Globus pallidus (tissue), 1 donor: ENCODE measurements around the gene PIGL.
"Not testable (repeated sequence)": the region's sequence is repeated elsewhere in the genome, so short reads cannot be mapped to it uniquely, and the experiment has no call there.

Experiments used
- DNase-seq: peaks from one replicate; pipeline ENCODE4 v3.0.0-alpha.2; 2015; ENCODE audit warnings: low spot score

PIGL gene

DNA sequence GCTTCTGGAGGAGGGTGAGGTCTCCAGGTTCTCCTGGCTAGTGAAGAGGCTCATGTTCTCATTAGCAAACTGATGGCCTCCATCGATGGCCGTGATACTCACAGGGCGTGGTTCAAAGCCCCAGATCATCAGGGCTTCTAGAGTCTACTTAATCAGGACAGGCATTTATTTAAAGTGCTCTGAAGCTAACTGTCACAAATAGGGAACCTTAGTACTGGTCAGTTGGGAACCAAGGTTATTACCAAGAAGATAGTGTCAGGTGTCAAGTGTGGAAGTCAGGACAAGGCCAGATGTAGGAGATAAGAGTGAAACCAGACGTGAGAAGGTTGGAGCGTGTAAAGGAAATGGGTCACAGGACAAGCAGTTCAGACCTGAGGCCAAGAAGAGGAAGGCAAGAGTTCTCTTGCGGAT is 56.9 kb downstream of the PIGL start:
- DNase-seq = no peak

DNA sequence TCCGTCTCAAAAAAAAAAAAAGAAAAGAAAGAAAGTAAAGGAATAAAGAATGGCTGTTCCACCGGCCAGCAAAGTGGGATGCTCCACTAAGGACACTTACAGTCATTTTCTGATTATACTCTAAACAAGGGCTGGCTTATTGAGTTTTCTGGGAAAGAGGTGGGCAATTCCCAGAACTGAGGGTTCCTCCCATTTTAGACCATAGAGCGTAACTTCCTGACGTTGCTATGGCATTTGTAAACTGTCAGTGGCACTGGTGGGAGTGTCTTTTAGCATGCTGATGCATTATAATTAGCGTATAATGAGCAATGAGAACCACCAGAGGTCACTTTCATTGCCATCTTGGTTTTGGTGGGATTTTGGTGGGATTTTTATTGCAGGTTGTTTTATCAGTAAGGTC is 58.0 kb downstream of the PIGL start:
- no peak for DNase-seq

DNA sequence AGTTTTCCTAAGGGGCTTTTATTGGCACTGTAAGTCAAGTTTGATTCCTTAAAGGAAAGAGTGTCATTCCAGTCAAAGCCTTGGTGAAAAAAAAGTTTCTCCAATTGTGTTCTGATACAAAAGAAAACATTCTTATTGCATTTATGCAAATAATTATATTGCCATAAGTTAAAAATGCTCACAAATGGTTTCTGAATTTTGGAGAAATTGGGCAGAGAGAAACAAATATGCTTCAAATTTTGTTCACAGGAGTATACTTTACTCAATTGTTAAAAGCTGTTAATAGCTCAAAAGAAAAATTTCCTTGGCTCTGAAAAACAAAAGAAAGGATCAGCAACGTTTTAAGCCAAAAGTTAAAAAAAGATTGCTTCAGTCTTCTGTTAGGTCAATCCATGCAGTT is 60.2 kb downstream of the PIGL start:
- no peak for DNase-seq

DNA sequence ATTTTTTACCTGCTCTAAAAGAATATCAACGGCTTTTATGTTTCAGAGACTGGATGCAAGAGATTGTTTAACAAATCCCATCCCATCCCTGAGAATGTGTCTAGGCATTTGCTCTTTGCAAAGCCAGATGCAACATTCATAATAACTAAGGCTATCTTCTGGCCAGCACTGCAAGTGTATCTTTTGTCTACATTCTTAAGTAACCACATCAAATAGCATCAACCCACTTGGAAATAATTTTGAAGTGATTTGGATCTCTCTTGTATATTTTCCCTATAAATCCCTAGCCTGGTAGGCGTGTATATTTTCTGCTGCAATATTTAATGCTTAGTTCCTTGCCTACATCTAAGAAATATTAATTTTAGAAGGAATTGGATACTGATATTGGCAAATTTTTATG is 64.3 kb downstream of the PIGL start:
- DNase-seq = no peak

DNA sequence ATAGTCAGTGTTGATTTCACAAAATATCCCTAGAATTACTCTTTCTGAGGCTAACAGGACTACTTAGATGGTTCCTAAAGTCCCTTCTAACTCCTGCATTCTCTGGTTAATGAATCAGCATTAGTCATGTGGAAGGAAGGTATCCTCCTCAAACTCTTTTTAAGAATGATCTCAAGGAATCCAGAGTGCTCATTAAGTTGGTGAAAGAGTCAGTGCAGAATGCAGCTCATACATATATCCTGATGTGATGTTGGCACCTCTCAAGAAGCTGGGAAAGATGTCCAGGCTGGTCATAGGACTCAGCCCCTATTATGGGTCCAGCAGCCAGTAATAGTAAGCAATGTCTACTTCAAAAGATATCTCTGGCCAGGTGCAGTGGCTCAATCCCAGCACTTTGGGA is 65.5 kb downstream of the PIGL start:
- no peak for DNase-seq

DNA sequence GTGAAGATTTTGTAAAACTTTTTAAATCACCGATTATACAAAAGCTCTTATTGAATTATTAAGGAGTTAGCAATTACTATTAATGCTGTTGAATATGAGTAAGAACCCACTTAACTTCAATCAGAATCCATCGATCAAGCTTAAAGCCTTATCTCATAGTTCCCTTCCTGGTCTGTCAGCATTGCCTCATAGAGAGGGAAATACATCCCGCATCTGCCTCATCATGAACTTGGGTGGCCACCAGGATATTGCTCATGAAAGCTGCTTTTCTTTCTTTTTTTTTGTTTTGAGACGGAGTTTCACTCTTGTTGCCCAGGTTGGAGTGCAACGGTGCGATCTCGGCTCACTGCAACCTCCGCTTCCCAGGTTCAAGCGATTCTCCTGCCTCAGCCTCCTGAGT is 66.7 kb downstream of the PIGL start:
- DNase-seq = no peak

DNA sequence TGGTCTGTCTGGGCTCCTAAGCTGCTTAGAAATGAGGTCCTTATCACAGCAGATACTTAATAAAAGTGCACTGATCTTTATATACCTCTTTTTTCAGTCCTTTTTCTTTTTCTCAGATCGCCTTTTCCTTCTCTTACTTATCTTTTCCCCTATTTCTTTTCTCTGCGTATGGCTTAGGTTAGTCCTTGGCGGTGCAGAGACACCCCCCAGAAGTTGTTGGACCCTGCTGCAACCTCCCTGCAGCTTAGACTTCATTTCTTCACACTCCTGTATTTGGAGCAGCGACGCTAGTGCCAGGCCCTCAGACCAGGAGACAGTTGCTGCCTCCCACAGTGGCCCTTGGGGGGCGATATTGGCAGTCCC is 68.6 kb downstream of the PIGL start:
- no peak for DNase-seq

DNA sequence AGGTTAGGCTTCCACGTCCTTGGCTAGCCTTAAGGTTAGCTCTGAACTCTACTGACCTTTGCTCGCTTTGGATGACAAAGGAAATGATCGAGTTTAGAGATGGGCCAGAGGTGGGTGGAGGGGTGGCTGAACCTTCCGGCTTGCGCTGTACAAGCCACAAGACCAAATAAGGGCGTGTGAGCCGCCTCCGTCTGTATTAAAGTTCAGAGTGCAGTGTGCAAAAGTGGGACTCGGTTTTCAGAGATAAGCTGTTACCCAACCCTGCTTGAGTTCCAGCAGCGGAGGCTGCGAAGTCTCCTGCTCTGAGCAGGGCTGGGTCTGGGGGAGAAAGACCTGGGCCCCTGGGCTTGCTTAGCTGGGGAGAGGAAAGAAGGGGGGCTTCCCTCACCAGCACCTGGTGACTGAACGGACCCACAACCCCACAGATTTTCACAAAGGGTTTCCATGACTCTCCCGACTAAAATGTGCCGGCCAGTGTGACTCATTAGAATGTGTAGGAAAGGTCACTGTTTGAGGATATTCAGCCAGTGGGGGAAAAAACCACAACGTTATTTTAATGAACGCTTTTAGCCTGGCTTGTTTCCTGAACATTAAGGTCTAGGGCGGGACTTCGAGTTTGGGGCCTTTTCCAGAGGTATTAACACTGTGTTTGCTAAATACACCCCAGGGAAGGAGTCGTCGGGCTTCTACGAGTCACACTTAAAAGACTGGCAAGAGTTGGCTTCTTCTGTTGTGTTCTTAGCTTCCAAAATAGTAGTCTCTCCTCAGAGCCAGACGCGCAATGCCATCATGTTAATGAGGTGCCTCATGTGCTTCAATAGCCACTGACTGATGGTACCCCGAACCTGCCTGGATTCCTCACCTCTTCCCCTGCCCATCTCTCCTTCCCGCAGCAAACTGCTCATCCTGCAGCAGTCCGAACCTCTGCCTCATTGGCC is 69.3 kb downstream of the PIGL start:
- peak; percentile 20 for DNase-seq

DNA sequence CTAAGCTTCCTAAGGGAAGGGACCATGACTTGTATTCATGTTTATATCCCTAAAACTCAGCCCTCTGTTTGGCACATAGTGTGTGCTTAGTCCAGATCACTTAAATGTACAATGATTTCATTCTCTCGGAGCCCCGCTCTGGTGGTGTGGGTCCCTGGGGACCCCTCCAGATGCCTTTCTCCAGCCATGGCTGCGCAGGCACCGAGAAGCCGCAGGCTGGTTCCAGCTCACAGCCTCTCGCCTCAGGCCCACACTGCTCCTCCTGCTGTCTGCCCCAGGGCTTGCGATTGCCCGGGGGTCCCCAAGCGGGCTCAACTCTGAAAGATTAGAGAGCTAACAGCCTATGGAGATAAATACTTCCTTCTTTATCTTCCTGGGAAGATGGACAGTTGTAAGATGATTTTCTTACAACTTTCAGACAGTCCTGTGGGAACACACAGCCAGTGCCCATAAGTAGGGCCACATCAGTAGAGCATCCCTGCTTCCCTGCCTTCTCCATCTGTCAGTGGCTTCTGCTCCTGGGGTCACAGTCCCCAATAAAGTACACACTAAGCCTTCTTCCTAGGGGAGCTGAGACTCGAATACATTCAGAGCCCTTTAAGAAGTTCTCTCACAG is 70.0 kb downstream of the PIGL start:
- peak; percentile 18 for DNase-seq

DNA sequence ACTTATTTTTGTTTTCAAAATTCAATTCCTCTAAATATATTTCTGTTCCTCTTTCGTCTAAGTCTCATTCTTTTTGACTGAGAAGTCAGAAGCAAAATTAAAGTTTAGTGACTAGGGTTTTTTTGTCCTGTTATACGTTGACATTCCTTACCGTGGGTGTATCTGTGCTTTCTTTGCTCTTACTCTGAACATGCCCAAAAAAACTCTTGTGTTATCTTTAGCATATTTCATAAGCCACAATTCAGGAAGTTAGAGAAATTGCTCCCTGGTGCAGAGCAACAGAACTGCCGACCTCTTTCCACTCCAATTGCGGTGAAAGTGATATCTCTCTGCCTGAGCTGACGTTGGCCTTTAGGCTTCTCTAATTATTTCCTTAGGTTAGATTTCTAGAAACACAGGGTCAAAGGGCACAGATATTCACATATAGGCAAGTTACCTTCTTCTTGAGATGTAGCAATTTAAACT is 70.6 kb downstream of the PIGL start:
- DNase-seq = peak; percentile 24

DNA sequence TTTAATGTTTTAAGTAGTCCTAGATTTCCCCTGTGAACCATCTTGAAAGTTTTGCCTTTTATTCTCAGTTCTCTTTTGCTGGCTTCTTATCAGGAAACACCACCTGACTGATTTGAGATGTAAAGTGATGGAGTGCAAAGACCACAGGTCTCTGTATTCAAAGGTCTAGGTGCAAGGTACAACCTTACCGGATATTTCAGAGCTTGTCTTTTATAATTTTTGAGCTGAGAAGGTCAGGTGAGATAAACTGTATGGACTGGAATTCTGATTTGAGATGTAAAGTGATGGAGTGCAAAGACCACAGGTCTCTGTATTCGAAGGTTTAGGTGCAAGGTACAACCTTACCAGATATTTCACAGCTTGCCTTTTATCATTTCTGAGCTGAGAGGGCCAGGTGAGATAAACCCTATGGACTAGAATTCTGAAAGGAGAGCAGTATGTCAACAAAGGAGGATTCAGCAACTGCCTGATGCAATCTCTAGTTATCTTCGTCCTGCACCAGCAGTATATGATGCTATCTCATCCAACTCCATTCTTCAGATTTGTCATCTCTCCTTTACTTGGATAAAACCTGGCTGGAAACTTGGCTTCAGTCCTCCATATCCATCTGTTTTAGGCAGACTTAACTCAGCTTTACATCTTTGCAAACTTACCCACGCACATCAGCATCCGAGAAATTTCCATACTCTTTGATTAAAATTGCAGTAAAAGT is 72.0 kb downstream of the PIGL start:
- DNase-seq = no peak

DNA sequence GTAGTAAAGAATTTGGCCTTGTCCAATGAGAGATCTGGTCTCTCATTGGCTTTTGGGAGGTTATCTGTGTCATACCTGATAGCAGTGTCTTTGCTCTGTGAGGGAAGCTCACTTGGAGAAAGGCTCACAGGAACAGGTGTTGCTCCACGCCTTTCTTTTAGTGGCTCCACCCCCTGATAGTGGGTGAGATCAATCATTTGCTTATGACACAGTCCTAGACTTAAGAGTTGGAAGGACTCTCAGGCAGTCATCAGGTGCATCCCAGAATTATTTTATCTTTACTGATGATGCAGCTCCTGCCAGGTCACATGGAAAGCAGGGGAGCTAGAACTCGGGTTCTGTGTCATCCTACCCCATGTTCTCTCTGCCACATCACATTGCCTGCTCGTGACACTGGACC is 76.9 kb downstream of the PIGL start:
- no peak for DNase-seq

DNA sequence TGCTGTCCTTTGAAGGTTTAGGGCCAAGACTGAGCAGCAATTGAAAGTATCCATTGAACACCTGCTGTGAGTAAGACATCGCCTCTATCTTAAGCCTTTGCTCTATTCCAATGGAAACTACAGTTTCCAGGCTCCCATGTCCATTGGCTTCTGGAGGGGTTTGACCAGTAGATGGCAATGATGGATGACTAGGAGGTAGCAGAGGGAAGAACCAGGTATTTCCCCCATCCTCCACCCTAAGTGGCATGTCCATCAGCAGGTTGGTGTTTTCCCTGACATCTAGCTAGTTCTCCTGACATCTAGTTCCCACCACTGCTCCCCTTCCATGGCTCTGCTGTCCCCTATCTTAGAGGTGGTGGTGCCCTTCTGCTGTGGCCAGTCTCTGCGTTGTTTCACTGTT is 77.5 kb downstream of the PIGL start:
- DNase-seq = no peak

DNA sequence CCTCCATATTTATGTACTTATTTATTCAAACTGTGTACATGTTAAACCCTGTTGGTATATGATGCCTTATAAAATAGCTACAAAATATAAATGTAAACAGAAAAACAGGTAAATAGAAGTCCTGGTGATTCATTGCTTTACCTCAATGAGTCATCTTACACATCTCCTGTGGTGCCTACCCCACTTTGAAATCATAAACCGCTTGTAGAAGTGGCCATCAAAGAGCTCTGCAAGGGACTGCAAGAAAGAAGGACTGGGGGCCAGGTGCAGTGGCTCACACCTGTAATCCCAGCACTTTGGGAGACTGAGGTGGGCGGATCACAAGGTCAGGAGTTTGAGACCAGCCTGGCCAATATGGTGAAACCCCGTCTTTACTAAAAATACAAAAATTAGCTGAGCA is 79.1 kb downstream of the PIGL start:
- not testable (repeated sequence) for DNase-seq

DNA sequence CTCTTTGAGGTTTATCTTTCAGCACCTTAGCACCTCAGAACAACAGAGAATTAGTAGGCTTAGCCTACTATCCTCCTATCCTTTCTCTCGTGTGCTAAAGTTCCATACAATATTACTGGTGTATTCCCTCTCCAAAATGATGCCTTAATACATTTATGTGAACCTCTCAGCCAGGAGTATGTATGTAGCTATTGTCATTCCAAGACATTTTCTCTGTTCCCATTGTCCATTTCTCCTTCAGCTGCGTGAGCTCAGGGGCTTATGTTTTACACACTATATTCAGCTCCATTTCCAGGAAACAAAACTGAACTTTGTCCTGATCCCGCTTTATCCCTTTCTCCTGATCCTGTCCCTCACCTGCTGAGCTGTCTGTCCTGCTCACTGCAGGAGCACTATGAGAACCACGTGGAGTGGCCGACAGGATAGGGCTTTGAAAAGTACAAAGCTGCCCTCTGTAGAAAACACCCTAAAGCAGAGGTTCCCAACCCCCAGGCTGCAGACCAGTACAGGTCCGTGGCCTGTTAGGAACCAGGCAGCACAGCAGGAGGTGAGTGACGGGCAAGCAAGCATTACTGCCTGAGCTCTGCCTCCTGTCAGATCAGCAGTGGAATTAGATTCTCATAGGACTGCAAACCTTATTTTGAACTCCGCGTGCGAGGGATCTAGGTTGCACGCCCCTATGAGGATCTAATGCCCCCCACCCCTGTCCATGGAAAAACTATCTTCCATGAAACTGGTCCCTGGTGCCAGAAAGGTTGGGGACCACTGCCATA is 80.5 kb downstream of the PIGL start:
- no peak for DNase-seq

DNA sequence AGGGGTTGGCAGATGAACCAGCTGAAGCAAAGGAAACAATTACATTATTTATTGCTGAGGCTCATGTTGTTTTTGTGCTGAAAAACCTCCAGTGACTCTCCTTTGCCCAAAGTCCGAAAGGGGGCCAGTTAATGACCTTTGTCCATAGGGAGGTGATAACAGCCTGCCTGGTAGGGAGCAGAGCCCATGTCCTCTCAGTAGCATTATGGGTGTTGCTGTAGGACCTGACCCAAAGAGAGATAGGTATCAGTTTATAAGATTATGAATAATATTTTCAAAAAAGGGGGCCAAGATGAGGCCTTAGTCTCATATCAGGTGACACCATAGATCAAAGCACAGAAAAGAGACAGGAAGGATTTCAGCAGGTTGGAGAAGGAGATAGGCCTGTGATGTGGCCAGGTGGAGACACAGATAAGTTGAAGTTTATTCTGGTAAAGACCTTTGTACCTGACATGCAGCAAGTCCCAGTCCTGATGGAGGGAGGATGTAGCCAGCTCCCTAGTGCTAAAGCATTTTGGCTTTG is 81.2 kb downstream of the PIGL start:
- DNase-seq = no peak

DNA sequence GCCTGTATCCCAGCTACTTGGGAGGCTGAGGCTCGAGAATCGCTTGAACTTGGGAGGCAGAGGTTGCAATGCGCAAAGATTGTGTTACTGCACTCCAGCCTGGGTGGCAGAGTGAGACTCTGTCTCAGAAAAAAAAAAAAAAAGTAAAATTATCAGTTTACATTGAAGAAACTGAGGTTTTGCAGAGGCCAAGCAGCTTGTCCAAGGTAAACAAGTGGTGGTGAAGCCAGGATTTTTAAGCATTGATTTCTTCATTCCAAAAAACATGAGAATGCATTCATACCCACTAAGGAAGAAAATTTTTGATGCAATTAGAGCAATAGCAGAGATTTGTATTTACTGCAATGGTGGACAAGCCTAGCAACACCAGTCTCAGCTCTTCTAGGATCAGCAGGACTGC is 83.5 kb downstream of the PIGL start:
- DNase-seq = no peak

DNA sequence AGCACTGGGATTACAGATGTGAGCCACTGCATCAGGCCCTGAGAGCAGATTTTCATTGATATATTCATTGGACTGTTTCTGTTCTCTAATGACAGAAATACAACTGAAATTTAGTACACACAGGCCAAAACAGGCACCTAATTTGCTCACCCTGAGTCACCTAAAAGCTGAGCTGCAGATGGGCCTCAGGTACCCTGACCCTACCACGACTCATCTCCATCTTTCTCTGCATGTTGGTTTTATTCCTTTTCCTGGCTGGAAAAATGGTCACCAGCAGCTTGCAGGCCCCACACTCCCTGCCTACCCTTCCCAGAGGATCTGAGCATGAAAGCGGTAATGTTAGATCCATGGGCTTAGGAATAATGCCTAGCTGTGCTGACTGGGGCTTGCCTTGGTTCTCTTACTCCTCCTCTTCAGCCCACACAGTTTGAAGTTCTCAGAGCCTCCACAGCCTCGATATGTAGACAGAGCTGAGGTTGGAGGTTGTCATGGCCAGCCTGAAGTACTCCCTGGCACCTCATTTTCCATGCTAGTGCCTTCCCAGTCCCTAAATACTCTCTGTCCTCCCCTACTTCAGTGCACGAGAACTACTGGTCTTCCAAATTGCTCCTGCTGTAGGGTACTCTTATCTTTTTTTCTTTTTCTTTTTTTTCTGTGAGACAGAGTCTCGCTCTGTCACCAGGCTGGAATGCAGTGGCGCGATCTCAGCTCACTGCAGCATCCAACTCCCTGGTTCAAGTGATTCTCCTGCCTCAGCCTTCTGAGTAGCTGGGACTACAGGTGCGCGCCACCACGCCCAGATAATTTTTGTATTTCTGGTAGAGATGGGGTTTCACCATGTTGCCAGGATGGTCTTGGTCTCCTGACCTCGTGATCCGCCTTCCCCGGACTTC is 85.2 kb downstream of the PIGL start:
- no peak for DNase-seq

DNA sequence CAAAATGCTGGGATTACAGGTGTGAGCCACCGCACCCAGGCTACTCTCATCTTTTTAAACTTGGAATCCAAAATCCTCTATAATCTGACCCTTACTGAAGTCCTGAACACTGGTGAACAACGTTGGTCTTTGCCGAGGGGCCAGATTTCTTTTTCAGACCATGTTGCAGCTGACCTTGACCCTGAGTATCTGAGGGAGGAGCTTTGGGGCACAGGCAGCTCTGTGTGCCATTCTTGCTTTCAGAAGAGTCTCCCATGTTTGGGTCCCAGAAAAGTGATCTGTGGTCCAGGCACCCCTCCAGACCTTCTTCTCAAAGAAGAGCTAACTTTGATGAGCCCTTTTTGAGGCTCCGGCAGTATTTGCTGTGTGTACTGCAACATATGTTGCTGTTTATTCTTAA is 85.8 kb downstream of the PIGL start:
- DNase-seq = no peak

DNA sequence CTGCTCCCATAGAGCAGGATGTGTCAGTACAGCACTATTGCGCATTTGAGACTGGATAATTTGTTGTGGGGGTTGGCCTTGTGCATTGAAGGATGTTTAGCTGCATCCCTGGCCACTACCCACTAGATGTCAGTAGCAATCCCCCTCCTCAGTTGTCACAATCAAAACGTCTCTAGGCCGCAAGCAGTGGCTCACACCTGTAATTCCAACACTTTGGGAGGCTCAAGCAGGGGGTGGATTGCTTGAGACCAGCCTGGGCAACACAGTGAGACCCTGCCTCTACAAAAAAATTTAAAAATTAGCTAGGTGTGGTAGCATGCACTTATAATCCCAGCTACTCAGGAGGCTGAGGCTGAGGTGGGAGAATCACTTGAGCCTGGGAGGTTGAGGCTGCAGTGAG is 87.8 kb downstream of the PIGL start:
- no peak for DNase-seq

DNA sequence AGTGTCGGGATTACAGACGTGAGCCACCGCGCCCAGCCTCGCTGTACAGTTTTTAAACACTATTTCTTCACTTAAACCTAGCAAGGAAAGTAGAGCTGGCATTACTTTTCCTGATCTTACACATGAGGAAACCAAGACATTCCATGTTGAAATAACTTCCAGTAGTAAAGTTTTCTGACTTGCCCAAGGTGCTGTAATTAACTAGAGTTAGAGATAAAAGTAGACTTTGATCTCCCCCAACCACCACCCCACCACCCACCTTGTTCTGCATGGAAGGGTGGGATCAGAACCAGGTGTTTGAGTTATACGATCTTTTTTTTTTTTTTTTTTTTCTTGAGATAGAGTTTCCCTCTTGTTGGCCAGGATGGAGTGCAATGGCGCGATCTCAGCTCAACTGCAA is 89.2 kb downstream of the PIGL start:
- no peak for DNase-seq
